ENCODE data around the gene WNT8A. TPM values are rescaled to one million over a fixed set of nuclear protein-coding genes. Genes with fewer than 3 reads are reported as not detected.

WNT8A gene
- total RNA-seq, 1 experiment from 2014 or later: not detected

- Histone ChIP-seq H3K4me2 (ENCODE audit: low read length) (no peak overlapping the region), H2AFZ (ENCODE audit: low read depth, low read length, poor library complexity, severe bottlenecking) (no peak overlapping the region), H3K4me3 (replicated peaks in 1 of 2; ENCODE audit: low read depth in 1 of 2, low read length in 2 of 2) (no peak overlapping the region), H3K9me3 (ENCODE audit: control insufficient read depth in 1 of 2, insufficient read depth in 1 of 2, low read depth in 1 of 2, low read length in 2 of 2) (no peaks in the 10 kb centered on the region), H3K79me2 (ENCODE audit: insufficient read depth, low read length) (no peaks in the 10 kb centered on the region), H3K27ac (ENCODE audit: low read depth, low read length) (no peak overlapping the region), H3K27me3 (ENCODE audit: insufficient read depth, low read length) (no peaks in the 10 kb centered on the region), H3K9me2 (ENCODE audit: insufficient read depth) (no peaks in the 10 kb centered on the region), H3K4me1 (ENCODE audit: control insufficient read depth in 1 of 2, insufficient read depth in 2 of 2, low read length in 2 of 2) (peaks cover 0 to 4% of the 10 kb centered on the region in 2 experiments; a peak in 2 of 4 replicates), H4K20me1 (ENCODE audit: insufficient read depth) (no peaks in the 10 kb centered on the region), H3K36me3 (ENCODE audit: control insufficient read depth in 1 of 2, insufficient read depth in 2 of 2, low read length in 2 of 2) (no peaks in the 10 kb centered on the region), H3K9ac (ENCODE audit: low read length) (no peak overlapping the region)
- ChIA-PET POLR2A (no interaction called here), RAD21 (ENCODE audit: low non-redundant PET in 1 of 2, low total read pairs in 2 of 2, uncharacterized antibody in 2 of 2, unreplicated experiment in 2 of 2) (no interaction called here), CTCF (interaction anchor here (0.7 kb wide), 1 partner anchor 46 kb away, joined by 3 read pairs; no protein-coding TSS in a partner anchor)
- intact Hi-C loops (cut with micrococcal nuclease): no loop called here
- BruUV-seq (replicated peaks): no TSS peak
- DNase-seq (ENCODE audit: low read depth, low spot score) (no peak), ATAC-seq (no peak)
- TF ChIP-seq CBX3 (IDR thresholded peaks at IDR 0.05; ENCODE audit: low read depth) (no peak), ZNF274 (IDR thresholded peaks at IDR 0.05; ENCODE audit: low read depth, low read length) (no peak), TCF7L2 (IDR thresholded peaks at IDR 0.05; ENCODE audit: borderline replicate concordance, extremely low read depth, insufficient read depth, insufficient read length) (no peak), REST (IDR thresholded peaks at IDR 0.05; ENCODE audit: low read depth) (no peak), YY1 (IDR thresholded peaks at IDR 0.05; ENCODE audit: extremely low read depth, insufficient replicate concordance, low read depth, low read length) (no peak), EZH2phosphoT487 (IDR thresholded peaks at IDR 0.05; ENCODE audit: borderline replicate concordance) (no peak), CEBPB (IDR thresholded peaks at IDR 0.05; ENCODE audit: low read depth) (no peak), EZH2 (IDR thresholded peaks at IDR 0.05) (no peak), FOSL1 (IDR thresholded peaks at IDR 0.05; ENCODE audit: low read depth) (no peak), SIN3A (IDR thresholded peaks at IDR 0.05; ENCODE audit: low read depth) (no peak), POLR2A (IDR thresholded peaks at IDR 0.05; ENCODE audit: borderline replicate concordance, extremely low read depth, insufficient read depth, insufficient read length) (no peak), ZFX (IDR thresholded peaks at IDR 0.05) (no peak), JUND (IDR thresholded peaks at IDR 0.05) (no peak), POLR2AphosphoS5 (IDR thresholded peaks at IDR 0.05; ENCODE audit: low read depth, low read length) (no peak), CTCF (IDR thresholded peaks at IDR 0.05 in 2 of 3, conservative IDR thresholded peaks at IDR 0.05 in 1 of 3; ENCODE audit: borderline replicate concordance in 1 of 3, insufficient read depth in 1 of 3, low read depth in 2 of 3, low read length in 2 of 3) (no peak), RAD21 (IDR thresholded peaks at IDR 0.05; ENCODE audit: low read depth) (no peak), SP1 (IDR thresholded peaks at IDR 0.05; ENCODE audit: low read depth) (no peak), SRF (IDR thresholded peaks at IDR 0.05; ENCODE audit: low read depth) (no peak)
- TF ChIP-seq, protein P1, sequence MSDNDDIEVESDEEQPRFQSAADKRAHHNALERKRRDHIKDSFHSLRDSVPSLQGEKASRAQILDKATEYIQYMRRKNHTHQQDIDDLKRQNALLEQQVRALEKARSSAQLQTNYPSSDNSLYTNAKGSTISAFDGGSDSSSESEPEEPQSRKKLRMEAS (IDR thresholded peaks at IDR 0.05): no peak
These were observed 25.8 kb downstream of the WNT8A start for GRCh38 chr5:138109463-138110265.
